GM12874 (cell line): Measurements from ENCODE around the gene PCNX3.

Source experiments
- CTCF ChIP-seq: IDR thresholded peaks from 2 replicates; pipeline ENCODE4 v1.5.1; 2011; ENCODE audit warnings: low read depth, mild to moderate bottlenecking, control low read depth, low read length, moderate library complexity; ENCODE audit not compliant: insufficient read depth

PCNX3 gene

GRCh38 chr11:65615229-65615949 is at the start of gene PCNX3:
PCNX3 (plus strand) TSS chr11:65615776; CDS start chr11:65616312, 536 bp downstream.
- no peak for TF ChIP-seq CTCF

GRCh38 chr11:65569164-65569972 is 46.2 kb upstream of the PCNX3 start:
- no peak for TF ChIP-seq CTCF

GRCh38 chr11:65569973-65570918 is 45.3 kb upstream of the PCNX3 start, which contains the start of gene ZNRD2:
ZNRD2 (plus strand) TSS chr11:65570477; CDS start chr11:65570492, 15 bp downstream.
- peak; percentile 73 for TF ChIP-seq CTCF

GRCh38 chr11:65571420-65571819 is 44.2 kb upstream of the PCNX3 start:
- TF ChIP-seq CTCF = no peak

- TF ChIP-seq CTCF = 0 out of 2 replicates have a peak, but pooled peaks have one; percentile 8
Measured at GRCh38 chr11:65571940-65572339, 43.6 kb upstream of the PCNX3 start.

GRCh38 chr11:65572356-65573051 is 43.1 kb upstream of the PCNX3 start, which contains the start of gene FAM89B:
FAM89B (plus strand) TSS chr11:65572538; CDS start chr11:65572670, 132 bp downstream.
- no peak for TF ChIP-seq CTCF
